Activated CD4-positive, alpha-beta memory T cell treated with anti-CD3 and anti-CD28 coated beads for 36 hours (primary cell): ENCODE measurements around the gene ITIH6. TPM values are rescaled to one million over a fixed set of nuclear protein-coding genes. Genes with fewer than 3 reads are reported as not detected.
"Not testable (repeated sequence)": the region's sequence is repeated elsewhere in the genome, so short reads cannot be mapped to it uniquely, and the experiment has no call there.

Experiments
- CTCF ChIA-PET: fragments of 350-600 bp; sonication (Branson Sonifier 250); formaldehyde crosslinking; loops from one replicate; lab custom pipeline; 2021; ENCODE audit warnings: antibody characterized with exemption, inconsistent platforms; lab: Charles Lee
- POLR2A ChIA-PET: fragments of 350-600 bp; sonication (Branson Sonifier 250); formaldehyde crosslinking; loops from one replicate; lab custom pipeline; 2021; ENCODE audit warnings: antibody characterized with exemption; lab: Charles Lee
- DNase-seq: peaks from one replicate; pipeline ENCODE4 v3.0.0-alpha.2; 2020
- H3K27ac Mint-ChIP-seq: one replicate; pipeline ENCODE4 v1.8.0; 2021; ENCODE audit warnings: mixed read lengths
- H3K27me3 Mint-ChIP-seq: one replicate; pipeline ENCODE4 v1.8.0; 2021; ENCODE audit warnings: mixed read lengths
- H3K36me3 Mint-ChIP-seq: one replicate; pipeline ENCODE4 v1.8.0; 2021; ENCODE audit warnings: mixed read lengths
- H3K4me1 Mint-ChIP-seq: one replicate; pipeline ENCODE4 v1.8.0; 2021; ENCODE audit warnings: low read depth, mixed read lengths
- H3K4me3 Mint-ChIP-seq: one replicate; pipeline ENCODE4 v1.8.0; 2021; ENCODE audit warnings: mild to moderate bottlenecking, mixed read lengths
- H3K9me3 Mint-ChIP-seq: one replicate; pipeline ENCODE4 v1.8.0; 2021; ENCODE audit warnings: mixed read lengths
- intact Hi-C: fragments of 100-400 bp; cut with micrococcal nuclease; formaldehyde crosslinking; loops from one replicate; pipeline ENCODE4 v1.15.1; 2023
- total RNA-seq, 2 experiments: library from RNA; stranded (reverse); gene quantifications; one replicate each; pipeline ENCODE4 v1.2.3, GENCODE V29; 2021

Gene ITIH6
- total RNA-seq, 2 experiments from 2014 or later, result not detected

DNA sequence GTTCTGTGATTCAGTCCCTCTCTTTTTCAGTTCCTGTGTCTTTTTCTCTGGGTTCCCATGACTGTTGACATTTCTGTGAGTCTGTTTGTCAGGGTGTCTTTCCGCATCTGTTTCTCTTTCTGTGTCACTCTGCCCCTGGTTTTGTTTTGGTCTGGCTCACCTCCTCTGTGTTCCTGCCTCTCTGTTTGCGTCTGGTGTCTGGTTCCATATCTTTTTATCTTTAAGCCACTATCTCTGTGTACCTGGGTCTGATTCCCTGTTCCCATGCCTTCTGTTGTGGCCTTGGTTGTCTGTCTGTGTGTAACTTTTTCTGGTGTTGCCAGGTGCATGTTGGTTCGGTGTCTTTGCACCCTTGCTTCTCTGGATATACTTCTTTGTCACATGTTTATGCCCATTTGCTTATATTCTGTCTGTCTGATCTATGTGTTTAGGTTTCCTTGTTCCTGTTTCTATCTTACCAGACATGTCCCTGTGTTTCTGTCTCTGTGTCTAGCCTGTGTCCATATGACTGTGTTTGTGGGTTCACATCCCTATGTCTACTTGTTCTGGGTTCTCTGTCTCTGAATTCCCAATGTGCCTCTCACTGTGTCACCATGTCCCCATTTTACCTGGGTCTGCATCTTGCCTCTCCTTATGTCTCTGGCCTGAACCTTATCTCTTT is 50.2 kb downstream of the ITIH6 start:
- H3K4me3 Mint-ChIP-seq, result no peak overlapping the region
- ChIA-PET CTCF (no interaction called here), POLR2A (no interaction called here)
- H3K4me1 Mint-ChIP-seq, result no peaks in the 10 kb centered on the region
- no peak for DNase-seq
- no peaks in the 10 kb centered on the region for H3K27me3 Mint-ChIP-seq
- no peaks in the 10 kb centered on the region for H3K9me3 Mint-ChIP-seq
- intact Hi-C loops, result no loop called here
- H3K36me3 Mint-ChIP-seq, result no peaks in the 10 kb centered on the region
- no peak overlapping the region for H3K27ac Mint-ChIP-seq

DNA sequence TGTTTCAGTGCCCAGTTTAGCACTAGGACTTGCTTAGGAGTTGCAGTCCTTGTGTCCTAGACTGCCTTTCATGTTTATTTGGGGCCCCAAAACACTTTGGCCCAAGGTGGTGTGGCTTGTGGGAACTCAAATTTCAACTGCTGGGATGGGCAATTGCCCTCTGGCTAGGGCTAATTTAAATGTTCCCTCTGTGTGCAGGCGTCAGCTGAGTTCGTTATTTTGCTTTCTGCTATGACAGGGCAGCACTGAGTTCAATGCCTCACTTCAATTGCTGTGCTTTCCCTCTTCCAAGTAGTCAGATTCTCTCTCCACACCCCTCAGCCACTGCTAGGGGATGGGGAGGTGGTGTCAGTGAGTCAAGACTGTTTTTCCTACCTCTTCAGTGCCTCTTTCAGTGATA is 51.1 kb downstream of the ITIH6 start:
- CTCF ChIA-PET, result no interaction called here
- Mint-ChIP-seq H3K4me1 (no peaks in the 10 kb centered on the region), H3K4me3 (no peak overlapping the region), H3K9me3 (no peaks in the 10 kb centered on the region), H3K27me3 (no peaks in the 10 kb centered on the region), H3K27ac (no peak overlapping the region), H3K36me3 (no peaks in the 10 kb centered on the region)
- no peak for DNase-seq
- POLR2A ChIA-PET, result no interaction called here
- intact Hi-C loops, result no loop called here

DNA sequence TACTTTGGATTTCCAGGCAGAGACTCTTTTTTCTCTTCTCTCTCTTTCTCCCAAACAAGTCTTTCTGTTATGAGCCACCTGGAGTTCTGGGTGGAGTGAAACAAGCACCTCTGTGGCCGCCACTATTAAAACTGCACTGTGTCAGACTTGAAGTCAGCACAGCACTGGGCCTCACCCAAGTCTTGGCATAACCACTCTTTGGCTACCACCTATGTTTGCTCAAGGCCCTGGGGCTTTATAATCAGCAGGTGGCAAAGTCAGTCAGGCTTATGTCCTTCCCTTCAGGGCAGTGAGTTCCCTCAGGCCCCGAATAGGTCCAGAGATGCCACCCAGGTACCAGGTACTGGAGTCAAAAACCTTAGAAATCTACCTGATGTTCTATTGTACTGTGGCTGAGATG is 52.4 kb downstream of the ITIH6 start:
- no peak for DNase-seq
- Mint-ChIP-seq H3K4me1 (no peaks in the 10 kb centered on the region), H3K27ac (no peak overlapping the region), H3K4me3 (no peak overlapping the region), H3K9me3 (no peaks in the 10 kb centered on the region), H3K27me3 (no peaks in the 10 kb centered on the region), H3K36me3 (no peaks in the 10 kb centered on the region)
- ChIA-PET CTCF (no interaction called here), POLR2A (no interaction called here)
- intact Hi-C loops, result no loop called here

DNA sequence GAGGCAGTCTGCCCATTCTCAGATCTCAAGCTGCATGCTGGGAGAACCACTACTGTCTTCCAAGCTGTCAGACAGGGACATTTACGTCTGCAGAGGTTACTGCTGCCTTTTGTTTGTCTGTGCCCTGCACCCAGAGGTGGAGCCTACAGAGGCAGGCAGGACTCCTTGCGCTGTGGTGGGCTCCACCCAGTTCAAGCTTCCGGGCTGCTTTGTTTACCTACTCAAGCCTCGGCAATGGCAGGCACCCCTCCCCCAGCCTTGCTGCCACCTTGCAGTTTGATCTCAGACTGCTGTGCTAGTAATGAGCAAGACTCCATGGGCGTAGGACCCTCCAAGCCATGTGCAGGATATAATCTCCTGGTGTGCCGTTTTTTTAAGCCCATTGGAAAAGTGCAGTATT is 59.5 kb downstream of the ITIH6 start:
- H3K27ac Mint-ChIP-seq, intact Hi-C loops, H3K4me3 Mint-ChIP-seq, CTCF ChIA-PET, POLR2A ChIA-PET, H3K9me3 Mint-ChIP-seq, H3K4me1 Mint-ChIP-seq, H3K36me3 Mint-ChIP-seq, DNase-seq, H3K27me3 Mint-ChIP-seq: not testable (repeated sequence)

- H3K36me3 Mint-ChIP-seq, POLR2A ChIA-PET, H3K27ac Mint-ChIP-seq, H3K27me3 Mint-ChIP-seq, H3K4me1 Mint-ChIP-seq, H3K9me3 Mint-ChIP-seq, DNase-seq, CTCF ChIA-PET, intact Hi-C loops, H3K4me3 Mint-ChIP-seq: not testable (repeated sequence)
These were observed 61.6 kb downstream of the ITIH6 start for GRCh38 chrX:54736298-54736942.

DNA sequence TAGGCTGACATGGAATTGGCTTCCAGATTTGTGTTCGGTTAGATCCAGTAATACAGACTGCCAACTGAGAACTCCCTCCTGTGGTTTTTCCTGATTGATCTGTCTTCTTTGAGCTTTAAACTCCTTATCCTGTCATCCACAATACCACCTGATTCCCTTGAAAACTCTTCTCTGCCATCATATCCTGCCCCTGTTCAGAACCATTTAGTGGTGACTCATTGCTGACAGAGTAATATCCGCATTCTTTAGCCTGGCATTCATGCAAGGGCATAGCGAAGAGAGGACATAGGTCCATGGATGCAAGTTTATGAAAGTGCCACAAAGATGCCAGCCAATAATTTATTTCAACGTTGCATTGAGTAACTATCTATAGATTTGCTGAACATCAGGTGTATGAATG is 76.6 kb downstream of the ITIH6 start:
- H3K4me3 Mint-ChIP-seq, result no peak overlapping the region
- H3K27me3 Mint-ChIP-seq, result peaks cover 5% of the 10 kb centered on the region
- H3K4me1 Mint-ChIP-seq, result no peaks in the 10 kb centered on the region
- H3K27ac Mint-ChIP-seq, result no peak overlapping the region
- H3K9me3 Mint-ChIP-seq, result no peaks in the 10 kb centered on the region
- CTCF ChIA-PET, result no interaction called here
- intact Hi-C loops, result no loop called here
- POLR2A ChIA-PET, result no interaction called here
- H3K36me3 Mint-ChIP-seq, result no peaks in the 10 kb centered on the region
- DNase-seq, result no peak

DNA sequence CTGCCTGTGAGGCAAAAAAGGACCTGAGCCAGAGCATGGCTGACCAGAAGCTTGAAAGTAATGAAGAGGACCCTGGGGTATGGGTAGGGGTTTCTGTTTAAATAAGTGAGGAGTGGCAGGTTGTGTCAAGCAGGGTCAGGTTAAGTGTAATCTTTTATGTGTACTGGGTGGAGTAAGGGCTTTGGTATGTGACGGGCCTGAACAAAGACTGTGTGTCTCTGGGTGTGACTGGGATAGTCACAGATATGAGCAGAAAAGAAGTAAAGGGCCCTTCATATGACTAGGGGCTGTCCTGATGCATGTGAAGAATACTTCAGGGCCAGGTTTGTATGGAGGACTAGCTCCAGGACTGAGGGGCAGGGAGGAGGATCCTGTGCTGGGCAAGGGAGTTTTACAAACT is 82.4 kb downstream of the ITIH6 start:
- Mint-ChIP-seq H3K36me3 (no peaks in the 10 kb centered on the region), H3K27me3 (no peaks in the 10 kb centered on the region), H3K4me3 (no peak overlapping the region), H3K27ac (no peak overlapping the region), H3K9me3 (no peaks in the 10 kb centered on the region), H3K4me1 (no peaks in the 10 kb centered on the region)
- no peak for DNase-seq
- CTCF ChIA-PET, result no interaction called here
- intact Hi-C loops, result no loop called here
- POLR2A ChIA-PET, result no interaction called here

DNA sequence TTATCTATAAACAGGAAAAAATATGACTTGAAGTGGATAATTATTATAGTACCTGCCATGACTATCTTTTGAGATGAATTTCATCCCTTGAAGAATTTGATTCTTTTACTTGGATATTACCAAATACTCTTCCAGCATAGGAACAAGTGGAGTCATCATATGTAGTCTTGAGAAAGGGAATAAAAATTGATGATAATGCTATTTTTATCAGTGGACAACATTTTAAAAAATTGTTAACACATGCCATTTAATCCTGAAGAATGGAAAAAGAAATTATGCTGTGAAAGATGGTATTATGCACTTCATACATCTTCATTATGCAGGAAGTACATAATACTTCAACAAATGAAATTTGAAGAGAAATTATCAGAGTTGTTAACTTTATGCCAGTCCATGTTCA is 83.6 kb downstream of the ITIH6 start:
- Mint-ChIP-seq H3K27ac (no peak overlapping the region), H3K9me3 (no peaks in the 10 kb centered on the region), H3K36me3 (no peaks in the 10 kb centered on the region), H3K27me3 (no peaks in the 10 kb centered on the region), H3K4me1 (no peaks in the 10 kb centered on the region), H3K4me3 (no peak overlapping the region)
- intact Hi-C loops, result no loop called here
- CTCF ChIA-PET, result no interaction called here
- POLR2A ChIA-PET, result no interaction called here
- DNase-seq, result no peak

- DNase-seq, result no peak
- Mint-ChIP-seq H3K4me1 (no peaks in the 10 kb centered on the region), H3K27ac (no peak overlapping the region), H3K27me3 (no peaks in the 10 kb centered on the region), H3K9me3 (no peaks in the 10 kb centered on the region), H3K36me3 (no peaks in the 10 kb centered on the region), H3K4me3 (no peak overlapping the region)
- ChIA-PET CTCF (no interaction called here), POLR2A (no interaction called here)
- intact Hi-C loops, result no loop called here
These were observed 86.3 kb downstream of the ITIH6 start for GRCh38 chrX:54711735-54712134.

DNA sequence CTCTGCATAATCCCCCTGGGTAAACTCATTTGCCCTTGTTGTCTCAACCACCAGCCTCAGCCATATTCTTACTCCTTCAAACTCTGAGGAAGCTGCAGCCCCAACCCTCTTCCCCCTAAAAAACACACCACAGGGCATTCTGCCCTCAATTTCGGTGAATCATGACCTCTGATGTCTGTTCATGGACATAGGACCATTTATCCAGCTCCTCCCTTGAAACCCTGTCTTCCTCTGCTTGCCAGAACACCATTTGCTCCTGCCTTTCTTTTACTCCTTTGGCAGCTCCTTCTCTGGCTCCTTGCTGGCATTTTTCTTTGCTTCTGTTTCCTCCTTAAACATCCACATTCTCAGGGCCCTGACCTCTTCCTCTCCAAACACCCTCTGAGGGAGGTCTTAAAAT is 87.1 kb downstream of the ITIH6 start:
- POLR2A ChIA-PET, result no interaction called here
- no peaks in the 10 kb centered on the region for H3K27me3 Mint-ChIP-seq
- CTCF ChIA-PET, result no interaction called here

DNA sequence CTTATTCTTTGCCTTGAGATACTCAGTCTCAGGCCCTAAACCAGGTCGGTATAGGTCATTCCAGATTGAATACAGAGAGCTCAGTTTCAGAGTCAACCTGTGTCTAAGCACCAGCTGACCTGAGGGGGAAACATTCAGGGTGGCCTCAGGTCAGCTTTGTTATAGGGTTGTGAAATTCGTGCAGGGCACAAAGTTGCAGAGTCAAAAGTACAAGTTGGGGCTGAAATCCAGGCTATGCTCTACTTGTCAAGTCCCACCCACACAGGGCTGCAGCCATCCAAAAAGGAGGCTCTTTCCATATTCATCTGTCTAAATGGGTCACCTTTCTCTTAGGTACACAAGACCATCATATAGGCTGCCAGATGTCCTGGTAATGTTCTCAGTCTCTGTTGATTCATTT is 89.7 kb downstream of the ITIH6 start:
- DNase-seq, result no peak
- H3K9me3 Mint-ChIP-seq, result no peaks in the 10 kb centered on the region
- intact Hi-C loops, result no loop called here
- no peaks in the 10 kb centered on the region for H3K4me1 Mint-ChIP-seq
- CTCF ChIA-PET, result no interaction called here
- POLR2A ChIA-PET, result no interaction called here
- no peak overlapping the region for H3K4me3 Mint-ChIP-seq
- H3K27me3 Mint-ChIP-seq, result no peaks in the 10 kb centered on the region
- H3K36me3 Mint-ChIP-seq, result no peaks in the 10 kb centered on the region
- no peak overlapping the region for H3K27ac Mint-ChIP-seq

More for the DNA sequence above, 87.1 kb downstream of the ITIH6 start:
- Mint-ChIP-seq H3K36me3 (no peaks in the 10 kb centered on the region), H3K4me3 (no peak overlapping the region), H3K9me3 (no peaks in the 10 kb centered on the region), H3K27ac (no peak overlapping the region), H3K4me1 (no peaks in the 10 kb centered on the region)
- DNase-seq, result no peak
- intact Hi-C loops, result no loop called here
